ENCODE measurements around the gene RASA3. TPM values are rescaled to one million over a fixed set of nuclear protein-coding genes. Genes with fewer than 3 reads are reported as not detected.
"Not testable (repeated sequence)": the region's sequence is repeated elsewhere in the genome, so short reads cannot be mapped to it uniquely, and the experiment has no call there.

Gene RASA3
- polyA plus RNA-seq, 4 donors, result 13.5 to 14.5 (median 14.2) TPM

GRCh38 chr13:114114666-114115065 lies 17.8 kb downstream of the RASA3 start:
- not testable (repeated sequence) for DNase-seq (ENCODE audit: low read depth in 4 of 4, low spot score in 3 of 4)

DNA sequence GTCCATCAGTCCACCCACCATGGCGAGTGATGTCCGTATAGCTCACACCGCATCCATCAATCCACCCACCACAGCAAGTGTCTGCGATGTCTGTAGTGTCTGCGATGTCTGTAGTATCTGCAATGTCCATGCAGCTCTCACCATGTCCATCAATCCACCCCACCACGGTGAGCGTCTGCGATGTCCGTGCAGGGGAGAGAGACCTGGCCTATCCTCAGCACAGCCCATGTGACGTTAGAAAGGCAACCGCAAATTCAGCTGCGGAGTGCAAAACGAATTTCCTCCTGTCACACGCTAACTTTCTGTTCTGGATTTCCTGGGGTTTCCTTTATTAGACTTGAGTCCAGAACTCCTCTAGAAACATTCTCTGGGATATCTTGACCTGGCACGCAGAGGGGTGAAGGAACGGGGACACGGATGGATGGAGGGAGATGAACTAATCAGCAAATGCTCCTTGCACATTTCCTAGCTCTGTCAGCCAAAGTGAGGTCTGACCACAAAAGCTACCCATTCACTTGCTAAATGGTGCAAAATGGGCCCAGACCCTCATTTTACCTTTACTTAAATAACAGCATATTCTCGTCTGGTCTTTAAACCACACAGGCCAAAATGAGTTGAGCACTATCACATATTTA lies 18.3 kb downstream of the RASA3 start:
- no peak for DNase-seq (ENCODE audit: low read depth in 4 of 4, low spot score in 3 of 4)

GRCh38 chr13:114113395-114113794 lies 19.0 kb downstream of the RASA3 start:
- DNase-seq (ENCODE audit: low read depth in 4 of 4, low spot score in 3 of 4), result not testable (repeated sequence)

- DNase-seq (ENCODE audit: low read depth in 4 of 4, low spot score in 3 of 4), result no peak
Observed at GRCh38 chr13:114112826-114113322, 19.5 kb downstream of the RASA3 start.

DNA sequence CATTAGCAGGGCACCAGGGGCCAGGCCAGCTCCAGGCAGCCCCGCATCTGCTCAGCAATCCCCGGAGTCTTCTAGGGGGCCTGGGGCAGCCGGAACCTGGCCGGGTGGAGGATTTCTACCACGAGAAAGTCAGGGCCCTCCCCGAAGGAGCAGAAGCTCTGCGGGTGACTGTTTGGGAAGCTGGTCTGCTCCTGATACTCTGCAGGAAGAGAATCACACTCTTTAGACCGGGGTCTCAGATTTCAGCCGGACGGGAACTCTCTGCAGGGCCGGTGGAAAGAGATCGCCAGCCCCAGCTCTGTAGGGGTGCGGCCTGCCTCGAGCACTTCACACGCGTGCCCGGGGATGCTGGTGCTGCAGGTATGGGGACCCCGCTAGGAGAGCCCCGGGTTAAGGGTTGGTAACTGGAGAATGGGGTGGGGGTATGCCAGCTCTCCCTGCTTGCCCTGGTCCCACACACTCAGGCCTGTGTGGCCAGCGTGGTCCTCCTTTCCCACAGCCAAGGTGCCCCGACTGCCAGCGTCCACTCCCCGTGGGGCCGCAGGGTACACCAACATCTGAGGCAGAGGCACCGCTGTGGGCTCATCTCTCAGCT lies 20.1 kb downstream of the RASA3 start:
- no peak for DNase-seq (ENCODE audit: low read depth in 4 of 4, low spot score in 3 of 4)

DNA sequence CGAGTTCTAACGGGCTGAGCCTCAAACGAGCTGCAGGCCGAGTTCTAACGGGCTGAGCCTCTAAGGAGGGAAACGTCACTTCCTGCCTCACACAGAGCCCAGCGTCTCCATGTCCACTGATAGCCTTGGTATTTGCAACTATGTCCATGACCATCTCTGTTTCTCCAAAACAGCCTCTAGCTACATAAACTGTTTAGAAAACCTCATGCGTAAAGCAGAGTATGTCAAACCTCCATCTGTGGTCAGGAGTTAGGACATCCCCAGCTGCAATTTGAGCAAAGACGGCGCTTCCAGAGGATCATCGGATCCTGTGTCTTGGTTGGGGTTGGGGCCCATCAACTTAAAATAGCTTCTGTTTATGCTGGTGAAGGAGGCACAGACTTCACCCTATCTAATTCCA lies 20.8 kb downstream of the RASA3 start:
- no peak for DNase-seq (ENCODE audit: low read depth in 4 of 4, low spot score in 3 of 4)

DNA sequence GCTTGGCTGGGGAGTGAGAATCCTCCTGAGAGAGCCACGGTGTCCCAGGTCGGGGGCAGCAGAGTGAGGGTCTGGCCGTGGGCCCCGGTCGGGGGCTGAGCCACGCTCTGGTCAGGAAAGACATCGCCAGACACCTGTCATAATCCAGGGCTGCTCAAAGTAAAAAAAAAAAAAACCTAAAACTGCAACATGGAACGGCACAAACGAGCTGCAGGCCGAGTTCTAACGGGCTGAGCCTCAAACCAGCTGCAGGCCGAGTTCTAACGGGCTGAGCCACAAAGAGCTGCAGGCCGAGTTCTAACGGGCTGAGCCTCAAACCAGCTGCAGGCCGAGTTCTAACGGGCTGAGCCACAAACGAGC lies 21.6 kb downstream of the RASA3 start:
- DNase-seq (ENCODE audit: low read depth in 4 of 4, low spot score in 3 of 4), result not testable (repeated sequence)

GRCh38 chr13:114110091-114110829 lies 22.2 kb downstream of the RASA3 start:
- DNase-seq (ENCODE audit: low read depth in 4 of 4, low spot score in 3 of 4), result no peak

GRCh38 chr13:114109641-114110041 lies 22.8 kb downstream of the RASA3 start:
- DNase-seq (ENCODE audit: low read depth in 4 of 4, low spot score in 3 of 4), result no peak

- DNase-seq (ENCODE audit: low read depth in 4 of 4, low spot score in 3 of 4), result no peak
Observed at GRCh38 chr13:114108894-114109293, 23.5 kb downstream of the RASA3 start.

- DNase-seq (ENCODE audit: low read depth in 4 of 4, low spot score in 3 of 4), result no peak
Observed at GRCh38 chr13:114108141-114108761, 24.2 kb downstream of the RASA3 start.

DNA sequence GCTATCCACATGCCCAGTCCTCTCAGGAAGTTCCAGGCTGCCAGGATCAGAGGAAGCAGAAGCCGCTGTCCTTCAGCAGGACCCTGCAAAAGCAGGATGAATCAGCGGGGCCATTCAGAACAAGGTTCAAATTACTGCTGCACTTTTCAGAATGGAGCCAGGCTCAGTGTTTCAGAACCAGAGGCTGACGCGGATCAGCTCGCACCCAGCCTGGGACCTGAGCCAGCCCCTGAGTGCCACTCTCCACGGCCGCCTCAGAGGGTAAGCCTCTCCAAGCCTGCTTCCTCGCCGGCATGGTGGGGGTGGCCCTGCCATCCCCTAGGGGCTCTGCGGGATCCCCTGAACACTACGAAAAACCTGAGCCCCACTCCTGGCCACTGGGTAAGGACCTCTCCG lies 24.7 kb downstream of the RASA3 start:
- DNase-seq (ENCODE audit: low read depth in 4 of 4, low spot score in 3 of 4), result no peak

- no peak for DNase-seq (ENCODE audit: low read depth in 4 of 4, low spot score in 3 of 4)
Observed at GRCh38 chr13:114106991-114107685, 25.3 kb downstream of the RASA3 start.

- DNase-seq (ENCODE audit: low read depth in 4 of 4, low spot score in 3 of 4), result no peak
Observed at GRCh38 chr13:114106526-114106925, 25.9 kb downstream of the RASA3 start.

GRCh38 chr13:114105521-114106225 lies 26.8 kb downstream of the RASA3 start:
- no peak for DNase-seq (ENCODE audit: low read depth in 4 of 4, low spot score in 3 of 4)

- no peak for DNase-seq (ENCODE audit: low read depth in 4 of 4, low spot score in 3 of 4)
Observed at GRCh38 chr13:114104655-114105520, 27.5 kb downstream of the RASA3 start.

DNA sequence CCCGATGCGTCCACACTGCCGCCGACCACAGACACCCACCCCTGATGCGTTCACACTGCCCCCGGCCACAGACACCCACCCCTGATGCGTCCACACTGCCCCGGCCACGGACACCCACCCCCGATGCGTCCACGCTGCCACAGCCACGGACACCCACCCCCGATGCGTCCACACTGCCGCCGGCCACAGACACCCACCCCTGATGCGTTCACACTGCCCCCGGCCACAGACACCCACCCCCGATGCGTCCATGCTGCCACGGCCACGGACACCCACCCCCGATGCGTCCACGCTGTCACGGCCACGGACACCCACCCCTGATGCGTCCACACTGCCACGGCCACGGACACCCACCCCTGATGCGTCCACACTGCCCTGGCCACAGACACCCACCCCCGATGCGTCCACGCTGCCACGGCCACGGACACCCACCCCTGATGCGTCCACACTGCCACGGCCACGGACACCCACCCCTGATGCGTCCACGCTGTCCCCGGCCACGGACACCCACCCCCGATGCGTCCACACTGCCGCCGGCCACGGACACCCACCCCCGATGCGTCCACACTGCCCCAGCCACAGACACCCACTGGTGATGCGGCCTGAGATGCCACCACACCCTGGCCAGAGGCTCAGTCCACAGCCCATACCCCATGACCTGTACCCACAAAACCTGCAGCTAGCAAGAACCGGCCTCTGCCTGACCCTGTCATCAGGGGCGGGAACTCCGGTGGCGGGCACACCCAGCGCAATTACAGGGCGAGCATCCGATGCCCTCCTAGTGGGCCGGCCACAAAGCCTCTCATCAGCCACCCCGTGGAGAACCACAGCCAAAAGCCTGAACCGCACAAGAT lies 28.4 kb downstream of the RASA3 start:
- no peak for DNase-seq (ENCODE audit: low read depth in 4 of 4, low spot score in 3 of 4)

DNA sequence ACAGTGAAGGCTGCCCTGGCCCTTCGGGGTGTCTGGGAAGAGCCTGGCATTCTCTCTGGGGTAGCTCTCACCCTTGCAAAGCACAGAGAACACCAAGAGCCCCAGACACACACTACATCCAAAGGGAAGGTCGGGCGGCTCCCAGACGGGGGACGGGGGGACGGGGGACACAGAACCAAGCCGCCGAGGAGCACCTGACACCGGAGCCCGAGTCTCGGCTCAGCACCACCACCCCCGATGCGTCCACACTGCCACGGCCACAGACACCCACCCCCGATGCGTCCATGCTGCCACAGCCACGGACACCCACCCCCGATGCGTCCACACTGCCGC lies 29.2 kb downstream of the RASA3 start:
- not testable (repeated sequence) for DNase-seq (ENCODE audit: low read depth in 4 of 4, low spot score in 3 of 4)
